ENCODE results near the gene INO80E.
"Not testable (repeated sequence)": the region's sequence is repeated elsewhere in the genome, so short reads cannot be mapped to it uniquely, and the experiment has no call there.

INO80E gene, protein sequence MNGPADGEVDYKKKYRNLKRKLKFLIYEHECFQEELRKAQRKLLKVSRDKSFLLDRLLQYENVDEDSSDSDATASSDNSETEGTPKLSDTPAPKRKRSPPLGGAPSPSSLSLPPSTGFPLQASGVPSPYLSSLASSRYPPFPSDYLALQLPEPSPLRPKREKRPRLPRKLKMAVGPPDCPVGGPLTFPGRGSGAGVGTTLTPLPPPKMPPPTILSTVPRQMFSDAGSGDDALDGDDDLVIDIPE

DNA sequence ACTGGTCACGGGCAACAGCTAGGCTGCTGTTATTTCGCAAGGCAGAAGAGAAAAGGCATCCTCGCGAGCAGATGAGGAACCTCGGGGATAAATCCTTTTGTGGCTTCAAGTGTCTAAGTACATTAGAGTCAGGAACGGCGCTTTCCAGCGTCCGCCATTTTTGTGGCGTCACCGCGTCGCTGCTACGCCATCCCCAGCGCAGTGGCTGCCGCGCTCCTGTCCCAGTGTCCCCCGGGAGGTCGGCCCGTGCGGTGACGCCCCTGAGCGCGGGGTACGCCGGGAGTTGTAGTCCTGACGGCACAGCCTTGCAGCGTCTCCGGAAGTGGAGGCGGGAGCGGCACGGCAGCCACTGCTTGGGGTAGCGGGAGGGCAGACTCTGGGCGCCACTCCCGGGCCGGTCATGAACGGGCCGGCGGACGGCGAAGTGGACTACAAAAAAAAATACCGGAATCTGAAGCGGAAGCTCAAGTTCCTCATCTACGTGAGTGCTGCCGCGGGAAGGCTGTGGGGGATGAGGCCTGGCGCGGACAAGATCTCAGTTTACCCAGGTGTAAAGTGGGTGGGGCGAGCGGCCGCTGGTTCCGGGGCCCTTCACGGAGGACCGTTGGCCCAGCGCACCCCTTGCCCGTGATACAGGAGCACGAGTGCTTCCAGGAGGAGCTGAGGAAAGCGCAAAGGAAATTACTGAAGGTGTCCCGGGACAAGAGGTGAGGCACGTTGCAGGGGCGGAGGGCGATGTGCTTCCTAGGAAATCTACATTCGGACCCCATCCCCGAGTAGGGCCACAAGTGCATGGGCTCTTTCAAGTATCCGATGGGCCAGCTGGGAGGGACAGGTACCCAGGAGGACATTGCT, at the start of gene INO80E:
Gene INO80E (plus strand): TSS at position 331 of the 855 bp plus-strand sequence. CDS start 70 bp downstream, at position 401.
- peak; percentile 96 for DNase-seq

- DNase-seq: no peak
Measured at GRCh38 chr16:29947897-29948296, 48.1 kb upstream of the INO80E start.

GRCh38 chr16:29950806-29951461, 45.1 kb upstream of the INO80E start:
- DNase-seq: no peak

DNA sequence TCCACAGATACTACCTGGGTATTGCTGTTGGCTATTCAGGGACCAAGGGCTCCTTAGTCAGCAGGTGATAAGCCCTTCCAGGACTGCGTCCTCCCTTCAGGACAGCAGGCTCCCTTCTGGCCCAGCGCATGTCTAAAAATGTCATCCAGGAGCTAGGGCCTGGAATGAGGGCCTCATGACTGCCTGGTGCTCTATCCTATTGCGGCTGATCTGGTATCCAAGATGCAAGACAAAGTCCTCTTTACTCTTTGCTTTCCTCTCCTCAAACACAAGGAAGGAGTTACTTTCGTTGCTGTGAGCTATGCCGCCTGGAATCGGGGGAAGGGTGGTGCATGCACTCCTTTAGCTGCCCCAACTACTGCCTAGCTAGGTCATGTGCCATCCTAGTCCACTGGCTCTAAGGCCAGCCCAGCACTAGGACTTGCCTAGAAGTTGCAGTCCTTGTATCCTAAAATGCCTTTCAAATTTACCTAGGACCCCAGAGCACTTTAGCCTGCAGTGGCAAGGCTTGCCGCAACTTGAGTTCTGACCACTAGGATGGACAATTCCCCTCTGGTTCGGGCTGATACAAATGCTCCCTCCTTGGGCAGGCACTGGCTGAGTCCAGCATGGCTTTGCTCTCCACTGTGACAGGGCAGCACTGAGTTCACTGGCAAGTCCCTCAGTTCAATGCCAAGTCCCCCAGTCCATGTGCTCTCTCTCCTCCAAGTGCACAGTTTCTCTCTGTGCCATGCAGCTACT, 44.2 kb upstream of the INO80E start:
- DNase-seq: no peak

GRCh38 chr16:29958756-29959155, 37.3 kb upstream of the INO80E start:
- DNase-seq: no peak

DNA sequence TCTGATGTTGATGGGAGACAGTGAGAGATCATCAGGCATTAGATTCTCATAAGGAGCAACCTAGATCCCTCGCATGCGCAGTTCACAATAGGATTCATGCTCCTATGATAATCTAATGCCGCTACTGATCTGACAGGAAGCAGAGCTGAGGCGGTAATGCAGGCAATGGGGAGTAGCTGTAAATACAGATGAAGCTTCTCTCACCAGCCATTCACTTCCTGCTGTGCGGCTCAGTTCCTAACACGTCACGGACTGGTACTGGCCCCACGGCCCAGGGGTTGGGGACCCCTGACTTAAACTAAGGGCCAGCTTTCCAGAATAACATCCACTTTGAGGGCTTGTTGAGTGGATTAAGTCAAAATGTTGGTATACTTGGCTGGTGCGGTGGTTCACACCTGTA, 36.7 kb upstream of the INO80E start:
- DNase-seq: no peak

DNA sequence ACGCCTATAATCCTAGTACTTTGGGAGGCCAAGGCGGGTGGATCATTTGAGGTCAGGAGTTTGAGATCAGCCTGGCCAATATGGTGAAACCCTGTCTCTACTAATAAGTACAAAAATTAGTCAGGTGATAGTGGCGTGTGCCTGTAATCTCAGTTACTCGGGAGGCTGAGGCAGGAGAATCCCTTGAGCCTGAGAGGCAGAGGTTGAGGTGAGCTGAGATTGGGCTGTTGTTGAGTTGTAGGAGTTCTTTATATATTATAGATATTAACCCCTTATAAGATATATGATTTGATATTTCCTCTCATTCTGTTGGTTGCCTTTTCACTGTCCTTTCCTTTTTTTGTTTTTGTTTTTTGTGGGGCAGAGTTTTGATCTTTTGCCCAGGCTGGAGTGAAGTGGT, 36.2 kb upstream of the INO80E start:
- DNase-seq: not testable (repeated sequence)

DNA sequence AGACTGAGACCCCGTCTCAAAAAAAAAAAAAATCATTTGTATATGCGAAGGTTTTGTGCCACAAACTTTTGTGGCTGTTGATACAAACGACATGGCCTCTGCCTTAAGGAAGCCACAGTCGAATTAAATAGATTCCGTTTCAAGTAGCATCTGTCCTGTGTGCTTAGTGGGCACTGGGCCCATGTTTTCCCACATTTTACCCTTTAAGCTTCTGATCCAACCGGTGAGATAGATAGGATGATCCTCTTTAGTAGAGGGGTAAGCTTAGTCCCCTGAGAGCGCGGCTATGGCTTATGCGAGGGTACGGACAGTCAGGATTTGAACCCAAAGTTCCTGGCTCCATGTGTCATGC, 34.9 kb upstream of the INO80E start:
- DNase-seq: no peak

GRCh38 chr16:29961479-29962343, 34.3 kb upstream of the INO80E start, which contains the start of gene TMEM219:
Gene TMEM219, plus strand, starts transcription at chr16:29962079. Its CDS starts 1,065 bp downstream, at chr16:29963144.
- peak; percentile 91 for DNase-seq

DNA sequence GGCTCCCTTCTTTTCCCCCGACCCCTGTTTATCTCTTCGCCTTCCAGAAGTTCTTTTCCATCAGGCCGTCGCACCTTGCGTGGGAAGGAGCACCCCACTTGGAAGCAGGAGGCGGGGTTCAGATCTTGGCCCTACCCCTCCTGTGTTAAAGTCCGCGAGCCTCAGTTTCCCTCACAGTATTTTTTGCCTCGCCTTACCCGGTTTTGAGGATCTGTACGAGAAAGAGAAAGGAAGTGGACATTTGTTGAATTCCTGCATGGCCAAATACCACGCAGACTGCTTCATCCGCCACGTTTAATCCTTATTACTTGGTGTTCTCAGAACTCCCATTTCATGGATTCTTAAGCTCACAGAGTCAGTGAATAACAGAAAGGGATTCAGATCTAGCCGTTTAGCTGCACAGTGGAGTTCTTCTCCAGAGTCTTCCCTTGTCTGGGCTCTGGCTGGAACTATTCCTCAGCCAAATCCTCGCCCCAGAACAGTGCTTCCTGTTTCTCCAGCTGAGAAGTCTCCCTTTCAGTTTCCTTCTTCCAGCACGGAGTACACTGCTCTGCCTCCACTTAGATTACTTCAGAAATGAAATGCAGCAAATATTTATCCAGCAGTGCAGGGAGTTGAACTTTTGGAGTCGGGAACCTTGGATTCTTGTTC, 33.6 kb upstream of the INO80E start:
- DNase-seq: no peak

- no peak for DNase-seq
Measured at GRCh38 chr16:29963021-29963743, 32.9 kb upstream of the INO80E start.

GRCh38 chr16:29968205-29968604, 27.8 kb upstream of the INO80E start:
- no peak for DNase-seq

GRCh38 chr16:29971304-29971703, 24.7 kb upstream of the INO80E start:
- no peak for DNase-seq

- no peak for DNase-seq
Measured at GRCh38 chr16:29972500-29972899, 23.5 kb upstream of the INO80E start.

DNA sequence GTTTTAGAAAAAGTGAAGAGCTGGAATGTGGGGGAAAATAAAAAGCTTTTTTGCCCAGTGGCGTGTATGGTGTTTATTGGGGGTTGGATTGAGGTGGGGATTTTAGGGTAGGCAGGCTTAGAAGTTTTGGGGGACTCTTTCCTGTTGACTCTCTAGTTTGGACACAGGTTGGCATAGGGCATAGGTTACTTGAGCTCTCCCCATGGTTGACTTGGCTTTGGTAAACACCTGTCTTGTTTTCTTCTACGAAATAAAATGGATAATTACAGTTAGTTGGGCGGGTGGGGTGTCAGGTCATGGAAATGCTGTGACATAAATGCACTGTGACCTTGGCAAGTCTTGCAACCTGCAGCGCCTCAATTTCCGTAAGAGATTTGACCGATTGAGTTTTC, 23.1 kb upstream of the INO80E start:
- no peak for DNase-seq

DNA sequence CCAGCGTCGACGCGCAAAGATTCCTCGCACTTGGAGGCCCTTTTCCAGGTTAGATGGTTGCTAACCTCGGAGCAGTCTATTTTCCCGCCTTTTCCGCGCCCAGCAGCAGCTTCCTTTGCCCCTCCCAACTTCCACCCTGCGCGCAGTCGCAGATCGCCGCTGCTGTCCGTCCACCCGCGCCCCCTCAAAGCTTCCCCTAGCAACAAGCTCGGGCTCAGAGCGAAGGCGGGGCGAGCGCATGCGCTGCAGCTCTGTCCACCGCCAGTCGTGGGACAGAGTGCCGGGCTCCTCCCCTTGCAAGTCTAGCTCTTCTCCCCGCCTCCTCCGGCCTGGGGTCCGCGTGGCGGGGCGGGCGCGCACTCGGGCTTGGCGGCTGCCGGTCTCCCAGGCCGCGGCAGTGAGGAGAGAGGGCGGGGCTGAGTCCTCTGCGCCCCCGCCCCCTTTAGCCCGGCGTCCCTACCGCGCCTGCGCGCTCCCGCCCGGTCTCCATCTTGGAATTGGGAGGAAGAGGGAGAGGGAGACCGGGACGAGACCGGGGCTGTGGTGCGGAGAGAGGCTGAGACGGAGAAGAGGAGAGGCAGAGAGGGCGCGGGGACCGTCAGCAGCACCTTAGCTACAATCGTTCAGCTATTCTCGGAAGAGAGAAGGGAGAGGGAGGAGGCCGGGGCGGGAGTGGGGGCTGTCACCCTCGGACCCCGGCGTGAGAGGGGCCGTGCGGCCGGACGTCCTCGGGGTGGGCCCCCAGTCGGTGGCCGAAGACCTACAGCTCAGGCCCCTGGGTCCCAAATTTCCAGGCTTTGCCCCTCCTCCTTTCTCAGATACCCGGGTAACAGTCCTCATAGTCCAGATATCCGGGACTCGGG, 22.4 kb upstream of the INO80E start, which contains the start of gene TAOK2:
Gene TAOK2 (plus strand): TSS at position 485 of the 863 bp plus-strand sequence. CDS start 3,905 bp downstream, outside the sequence.
- peak; percentile 98 for DNase-seq

DNA sequence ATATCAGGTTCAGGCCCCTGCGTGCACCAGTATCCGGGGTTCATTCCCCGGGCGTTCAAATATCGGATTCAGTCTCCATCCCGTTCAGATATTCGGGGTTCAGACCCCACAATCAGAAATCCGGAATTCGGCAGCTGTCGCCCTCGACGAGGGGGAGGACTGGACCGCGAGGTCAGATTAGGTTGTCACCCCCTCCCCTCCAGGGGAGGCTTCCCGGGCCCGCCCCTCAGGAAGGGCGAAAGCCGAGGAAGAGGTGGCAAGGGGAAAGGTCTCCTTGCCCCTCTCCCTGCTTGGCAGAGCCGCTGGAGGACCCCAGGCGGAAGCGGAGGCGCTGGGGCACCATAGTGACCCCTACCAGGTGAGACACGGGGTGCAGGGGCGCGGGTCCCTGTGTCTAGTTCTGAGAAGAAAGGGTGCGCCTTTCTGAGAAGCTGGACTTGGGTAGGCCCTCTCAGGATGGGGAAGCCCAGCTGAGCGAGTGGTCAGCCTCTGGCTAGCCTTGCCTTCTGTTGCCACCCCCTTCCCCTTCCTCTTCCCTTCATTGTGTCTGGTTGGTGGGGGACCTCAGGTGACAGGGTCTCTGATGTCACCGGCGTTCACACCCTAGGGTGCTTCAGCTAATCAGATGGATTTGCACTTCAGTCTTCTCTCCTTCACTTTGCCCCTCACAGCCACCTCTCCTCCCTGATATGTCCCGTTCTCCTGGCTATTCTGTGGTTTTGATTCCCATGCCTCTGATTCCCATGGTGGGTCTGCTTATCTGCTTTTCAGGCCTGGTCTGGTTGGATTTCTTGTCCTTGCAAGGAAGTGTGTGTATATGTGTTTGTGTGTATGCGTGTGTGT, 21.5 kb upstream of the INO80E start:
- DNase-seq: peak; percentile 21

DNA sequence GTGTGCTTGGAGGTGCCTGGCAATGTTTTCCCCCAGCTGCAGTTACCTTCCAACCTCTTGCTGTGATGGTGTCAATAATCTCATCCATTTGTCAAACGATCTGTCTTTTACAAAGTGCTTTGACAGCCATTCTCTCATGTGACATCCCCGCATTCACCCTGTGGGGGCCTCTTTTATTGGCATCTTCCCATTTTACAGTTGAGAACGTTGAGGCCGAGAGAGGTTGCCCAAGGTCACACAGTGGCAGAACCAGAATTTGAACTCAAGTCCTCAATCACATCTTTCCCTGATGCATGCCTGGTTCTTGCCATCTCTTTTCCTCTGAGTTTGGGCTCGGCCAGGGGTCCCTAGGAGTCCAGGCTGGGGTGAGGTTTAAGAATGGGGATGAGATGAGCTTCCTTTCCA, 20.9 kb upstream of the INO80E start:
- no peak for DNase-seq

Data from hematopoietic multipotent progenitor cell treated with erythropoietin and hydrocortisone succinate and interleukin-3 and kit ligand, for 8 days (in vitro differentiated cells).